Muscle of back (tissue), 11 donors: Measurements from ENCODE around the gene AVEN. TPM values are rescaled to one million over a fixed set of nuclear protein-coding genes. Genes with fewer than 3 reads are reported as not detected.

Experiments used
- DNase-seq, 3 donors: peaks; one replicate each; pipeline versions ENCODE4 v3.0.0 to v3.0.0-alpha.2; 2013
- polyA plus RNA-seq, 10 donors: library from polyadenylated mRNA; unstranded; fragments of 120-200 nt; gene quantifications; one replicate each; pipeline ENCODE4 v1.2.1, GENCODE V29; 2013; ENCODE audit not compliant: insufficient read length in 10 of 10

Gene AVEN
- polyA plus RNA-seq, 10 donors = 16.8 to 28.2 (median 21.7) TPM

- DNase-seq = no peak
Measured at GRCh38 chr15:33932734-33933133, 106.3 kb downstream of the AVEN start.

- DNase-seq = no peak
Measured at GRCh38 chr15:33926260-33926659, 112.7 kb downstream of the AVEN start.

GRCh38 chr15:33923446-33923845, 115.6 kb downstream of the AVEN start:
- no peak for DNase-seq

- DNase-seq = no peak
Measured at GRCh38 chr15:33915571-33916407, 123.2 kb downstream of the AVEN start.

- DNase-seq = no peak
Measured at GRCh38 chr15:33913459-33913858, 125.5 kb downstream of the AVEN start.

- DNase-seq = no peak
Measured at GRCh38 chr15:33912326-33912725, 126.7 kb downstream of the AVEN start.

GRCh38 chr15:33910741-33911140, 128.3 kb downstream of the AVEN start:
- DNase-seq = peak in 1 of 3 donors; percentile 16

- peak in 1 of 3 donors; percentile 9 for DNase-seq
Measured at GRCh38 chr15:33908406-33908805, 130.6 kb downstream of the AVEN start.

GRCh38 chr15:33907326-33907725, 131.7 kb downstream of the AVEN start:
- no peak for DNase-seq

- no peak for DNase-seq
Measured at GRCh38 chr15:33903661-33904060, 135.3 kb downstream of the AVEN start.

- no peak for DNase-seq
Measured at GRCh38 chr15:33902043-33902442, 137.0 kb downstream of the AVEN start.

- DNase-seq = no peak
Measured at GRCh38 chr15:33894193-33894592, 144.8 kb downstream of the AVEN start.

GRCh38 chr15:33888176-33888575, 150.8 kb downstream of the AVEN start:
- DNase-seq = no peak

GRCh38 chr15:33882921-33883320, 156.1 kb downstream of the AVEN start:
- DNase-seq = no peak

- no peak for DNase-seq
Measured at GRCh38 chr15:33874156-33874555, 164.8 kb downstream of the AVEN start.

GRCh38 chr15:33872416-33873106, 166.4 kb downstream of the AVEN start:
- no peak for DNase-seq

- no peak for DNase-seq
Measured at GRCh38 chr15:33871980-33872379, 167.0 kb downstream of the AVEN start.

- DNase-seq = no peak
Measured at GRCh38 chr15:33866101-33866737, 172.8 kb downstream of the AVEN start.

- peak in 1 of 3 donors; percentile 16 for DNase-seq
Measured at GRCh38 chr15:33865416-33865815, 173.6 kb downstream of the AVEN start.

- DNase-seq = no peak
Measured at GRCh38 chr15:33864360-33865075, 174.5 kb downstream of the AVEN start.

- DNase-seq = peak in 1 of 3 donors; percentile 29
Measured at GRCh38 chr15:33860754-33861153, 178.2 kb downstream of the AVEN start.

GRCh38 chr15:33859992-33860545, 178.9 kb downstream of the AVEN start:
- no peak for DNase-seq
